IPS DF 6.9 (cell line): ENCODE data around the gene SLC7A10.
"Not testable (repeated sequence)": the region's sequence is repeated elsewhere in the genome, so short reads cannot be mapped to it uniquely, and the experiment has no call there.

Experiments
- DNase-seq: peaks from one replicate; pipeline ENCODE4 v3.0.0-alpha.2; 2013; ENCODE audit warnings: low read depth, low spot score
- H3K27ac ChIP-seq: one replicate; pipeline ENCODE4 v1.5.1; 2013; ENCODE audit warnings: low read length, control low read depth
- H3K27me3 ChIP-seq: 2 replicates; pipeline ENCODE4 v1.6.1; 2013; ENCODE audit warnings: mild to moderate bottlenecking, low read length; ENCODE audit not compliant: control insufficient read depth, insufficient read depth
- H3K36me3 ChIP-seq: 2 replicates; pipeline ENCODE4 v1.6.1; 2013; ENCODE audit warnings: low read length; ENCODE audit not compliant: control insufficient read depth, insufficient read depth
- H3K4me1 ChIP-seq: 2 replicates; pipeline ENCODE4 v1.6.1; 2013; ENCODE audit warnings: low read length; ENCODE audit not compliant: control insufficient read depth, insufficient read depth
- H3K4me3 ChIP-seq: 2 replicates; pipeline ENCODE4 v1.5.1; 2013; ENCODE audit warnings: mild to moderate bottlenecking, low read length
- H3K9me3 ChIP-seq: 2 replicates; pipeline ENCODE4 v1.6.1; 2013; ENCODE audit warnings: low read length, inconsistent platforms; ENCODE audit not compliant: control insufficient read depth, insufficient read depth
- WGBS: extraction: QIAGEN DNeasy Blood & Tissue Kit; methylation state at CpG from one replicate; pipeline ENCODE4 v1.1.7; 2013; ENCODE audit warnings: mixed read lengths, missing lambda C conversion rate; ENCODE audit not compliant: insufficient read length, insufficient coverage; 5-methylcytosine and 5-hydroxymethylcytosine counted together

SLC7A10 gene

DNA sequence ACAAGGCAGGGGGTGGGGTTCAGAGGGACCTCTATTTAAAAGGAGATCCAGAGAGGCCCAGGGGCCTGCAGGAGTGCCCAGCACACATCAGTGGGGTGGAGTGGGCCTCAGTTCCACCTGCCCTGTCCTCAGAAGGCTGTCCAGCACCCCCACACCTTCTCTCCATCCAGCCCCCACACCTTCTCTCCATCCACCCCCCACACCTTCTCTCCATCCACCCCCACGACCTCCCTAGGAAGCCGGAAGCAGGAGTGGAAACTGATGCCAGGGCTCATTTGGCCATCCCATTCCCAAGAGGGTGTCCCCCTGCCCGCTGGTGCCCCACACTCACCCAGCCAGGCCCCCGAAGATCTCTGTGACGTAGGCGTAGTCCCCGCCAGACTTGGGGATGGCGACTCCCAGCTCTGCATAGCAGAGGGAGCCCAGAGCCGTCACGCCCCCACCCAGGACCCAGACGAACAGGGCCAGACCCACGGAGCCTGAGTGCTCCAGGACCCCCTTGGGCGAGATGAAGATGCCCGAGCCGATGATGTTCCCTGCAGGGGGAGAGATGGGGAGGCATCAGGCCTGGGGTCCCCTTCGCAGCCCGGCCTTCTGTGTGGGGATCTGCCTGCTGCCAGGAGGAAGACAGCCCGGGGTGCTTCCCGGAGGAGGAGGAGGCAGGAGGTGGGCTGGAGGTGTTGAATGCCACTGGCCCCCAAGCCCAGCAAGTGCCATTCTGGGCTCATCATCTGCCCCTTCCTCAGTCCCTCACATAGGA is 10.0 kb downstream of the SLC7A10 start:
- no peak for DNase-seq
- WGBS = no CpG with 5 or more reads among the region's 19 CpGs
- H3K27ac ChIP-seq = no peak overlapping the region
- H3K4me1 ChIP-seq = no peaks in the 10 kb centered on the region; the same call in 1 of the 2 replicates
- H3K9me3 ChIP-seq = no peaks in the 10 kb centered on the region
- no peak overlapping the region for H3K4me3 ChIP-seq
- no peaks in the 10 kb centered on the region for H3K27me3 ChIP-seq
- H3K36me3 ChIP-seq = no peaks in the 10 kb centered on the region; the same call in 1 of the 2 replicates

DNA sequence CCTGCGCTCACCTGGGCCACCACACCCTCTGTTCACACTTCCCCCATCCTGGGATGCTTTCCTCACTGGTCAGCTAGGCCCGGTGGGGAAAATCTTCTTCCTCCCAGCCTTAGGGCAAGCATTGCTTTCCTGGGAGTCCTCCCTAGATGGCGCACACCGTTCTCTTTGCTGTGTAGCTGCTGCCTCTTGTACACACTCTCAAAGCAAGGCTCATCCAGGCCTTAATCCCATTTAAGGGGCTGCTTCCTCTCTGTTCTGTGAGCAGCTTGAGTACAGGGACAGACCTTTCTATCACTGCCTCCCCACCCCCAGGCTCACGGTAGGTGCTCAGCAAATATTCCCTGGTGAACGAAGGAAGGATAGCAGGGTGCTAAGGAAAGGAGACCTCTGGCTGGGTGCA is 11.1 kb downstream of the SLC7A10 start:
- Histone ChIP-seq H3K4me3 (no peak overlapping the region), H3K36me3 (no peaks in the 10 kb centered on the region; the same call in 1 of the 2 replicates), H3K27me3 (no peaks in the 10 kb centered on the region), H3K9me3 (no peaks in the 10 kb centered on the region), H3K27ac (no peak overlapping the region), H3K4me1 (no peaks in the 10 kb centered on the region; the same call in 1 of the 2 replicates)
- no peak for DNase-seq
- WGBS = no CpG with 5 or more reads among the region's 6 CpGs

GRCh38 chr19:33212436-33213172 is 13.0 kb downstream of the SLC7A10 start:
- Histone ChIP-seq H3K4me3 (no peak overlapping the region), H3K9me3 (no peaks in the 10 kb centered on the region), H3K27ac (no peak overlapping the region), H3K36me3 (no peaks in the 10 kb centered on the region; the same call in 1 of the 2 replicates), H3K4me1 (no peaks in the 10 kb centered on the region; the same call in 1 of the 2 replicates), H3K27me3 (no peaks in the 10 kb centered on the region)
- DNase-seq = no peak
- no CpG with 5 or more reads among the region's 30 CpGs for WGBS

DNA sequence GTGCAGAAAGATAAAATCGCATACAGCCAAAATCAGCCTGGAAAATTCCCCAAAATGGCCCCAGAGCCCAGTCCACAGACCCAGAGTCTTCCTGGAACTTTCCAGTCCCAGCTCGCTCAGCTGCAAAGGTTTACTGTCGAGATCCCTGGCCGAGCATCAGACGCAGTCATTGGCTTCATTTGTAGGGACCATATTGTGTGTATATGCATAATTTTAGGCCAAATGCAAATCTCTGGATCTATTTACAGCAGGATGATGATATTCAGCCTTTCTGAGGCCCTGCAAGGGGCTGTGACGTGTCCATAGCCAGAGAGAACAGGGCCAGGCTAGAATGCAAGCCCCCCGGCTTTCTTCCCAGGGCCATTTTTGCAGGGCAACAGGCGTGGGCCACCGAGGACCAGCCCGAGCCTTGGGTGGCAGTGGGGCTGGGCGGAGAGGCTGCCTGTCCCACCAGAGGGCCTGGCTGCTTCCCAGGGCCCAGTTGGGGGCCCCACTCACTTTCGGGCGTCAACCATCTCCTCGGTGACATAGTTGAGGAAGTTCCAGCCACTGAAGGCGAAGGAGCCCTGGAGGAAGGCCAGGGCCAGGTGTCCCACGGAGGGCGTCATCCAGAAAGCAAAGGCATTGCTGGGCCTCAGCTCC is 13.7 kb downstream of the SLC7A10 start:
- no peak for DNase-seq
- peaks cover 4% of the 10 kb centered on the region; the same call in 1 of the 2 replicates for H3K36me3 ChIP-seq
- H3K27me3 ChIP-seq = no peaks in the 10 kb centered on the region
- no peaks in the 10 kb centered on the region for H3K9me3 ChIP-seq
- no peaks in the 10 kb centered on the region; the same call in 1 of the 2 replicates for H3K4me1 ChIP-seq
- no CpG with 5 or more reads among the region's 17 CpGs for WGBS
- H3K27ac ChIP-seq = no peak overlapping the region
- H3K4me3 ChIP-seq = no peak overlapping the region

DNA sequence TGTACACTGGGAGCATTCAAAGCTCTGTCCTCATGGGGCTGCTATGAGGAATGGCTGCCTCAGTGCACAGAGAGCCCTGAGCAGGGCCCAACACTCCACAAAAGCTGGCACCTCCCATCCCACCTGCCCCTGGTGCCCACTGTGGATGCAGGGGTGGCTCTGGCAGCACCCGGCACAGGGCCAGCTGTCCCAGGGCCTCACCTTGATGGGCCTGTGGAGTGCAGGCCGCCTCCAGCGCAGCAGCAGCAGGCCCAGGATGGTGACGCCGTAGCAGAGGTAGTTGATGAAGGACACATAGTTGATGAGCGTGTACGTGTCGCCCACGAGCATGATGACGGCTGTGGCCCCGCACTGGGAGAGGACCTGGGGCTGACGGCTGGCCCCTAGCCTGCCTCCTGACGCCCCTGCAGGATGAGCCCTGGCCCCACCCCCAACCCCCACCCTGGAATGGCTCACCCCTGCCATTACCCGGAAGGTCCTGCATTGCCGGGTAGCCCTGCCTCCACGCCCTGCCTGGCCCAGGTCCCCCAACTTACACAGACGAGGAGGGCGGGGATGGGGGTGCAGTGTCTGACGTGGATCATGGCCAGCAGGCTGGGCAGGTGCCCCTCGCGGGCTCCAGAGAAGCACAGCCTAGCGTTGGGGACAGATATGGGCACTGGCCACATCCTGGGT is 15.2 kb downstream of the SLC7A10 start:
- Histone ChIP-seq H3K27ac (no peak overlapping the region), H3K9me3 (no peaks in the 10 kb centered on the region), H3K27me3 (no peaks in the 10 kb centered on the region), H3K4me1 (no peaks in the 10 kb centered on the region; the same call in 1 of the 2 replicates), H3K36me3 (peaks cover 8% of the 10 kb centered on the region; the same call in 1 of the 2 replicates), H3K4me3 (no peak overlapping the region)
- DNase-seq = no peak
- no CpG with 5 or more reads among the region's 22 CpGs for WGBS

GRCh38 chr19:33209850-33210230 is 15.8 kb downstream of the SLC7A10 start:
- not testable (repeated sequence) for H3K4me3 ChIP-seq, DNase-seq, H3K9me3 ChIP-seq, H3K27me3 ChIP-seq, H3K4me1 ChIP-seq, H3K27ac ChIP-seq
- peaks cover 14% of the 10 kb centered on the region; the same call in 1 of the 2 replicates for H3K36me3 ChIP-seq
- no CpG with 5 or more reads among the region's 7 CpGs for WGBS

GRCh38 chr19:33208904-33209849 is 16.5 kb downstream of the SLC7A10 start:
- H3K27ac ChIP-seq = no peak overlapping the region
- no CpG with 5 or more reads among the region's 24 CpGs for WGBS
- H3K9me3 ChIP-seq = no peaks in the 10 kb centered on the region
- H3K27me3 ChIP-seq = no peaks in the 10 kb centered on the region
- H3K36me3 ChIP-seq = peaks cover 16% of the 10 kb centered on the region; the same call in 1 of the 2 replicates
- DNase-seq = no peak
- no peak overlapping the region for H3K4me3 ChIP-seq
- no peaks in the 10 kb centered on the region; the same call in 1 of the 2 replicates for H3K4me1 ChIP-seq

DNA sequence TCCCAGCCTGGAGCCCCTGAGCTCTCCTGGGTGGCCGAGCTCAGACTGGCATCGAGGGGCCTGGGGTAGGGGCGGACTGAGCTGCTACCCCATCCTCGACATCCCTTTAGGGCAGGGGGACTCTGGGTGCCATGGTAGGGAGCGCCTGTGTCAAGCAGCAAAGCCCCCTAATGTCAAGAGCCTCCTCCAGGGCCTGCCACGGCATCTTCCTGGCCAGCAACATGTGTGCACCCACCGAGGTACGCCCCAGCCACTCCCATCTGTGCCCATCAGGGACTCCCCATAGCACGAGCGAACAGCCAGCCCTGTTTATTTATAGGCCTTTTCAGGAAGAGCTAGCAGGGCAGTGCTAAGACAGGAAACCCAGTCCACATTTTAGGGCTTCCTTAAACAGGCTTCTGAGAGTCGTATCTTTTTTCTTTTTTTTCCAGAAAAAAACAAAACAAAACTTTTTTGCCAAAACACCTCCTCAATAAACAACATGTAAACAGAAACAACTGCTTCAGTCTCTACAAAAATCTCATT is 17.2 kb downstream of the SLC7A10 start:
- H3K4me1 ChIP-seq = no peaks in the 10 kb centered on the region; the same call in 1 of the 2 replicates
- DNase-seq = no peak
- H3K4me3 ChIP-seq = no peak overlapping the region
- H3K9me3 ChIP-seq = no peaks in the 10 kb centered on the region
- peaks cover 16% of the 10 kb centered on the region; the same call in 1 of the 2 replicates for H3K36me3 ChIP-seq
- H3K27me3 ChIP-seq = no peaks in the 10 kb centered on the region
- WGBS = no CpG with 5 or more reads among the region's 11 CpGs
- H3K27ac ChIP-seq = no peak overlapping the region

- no peaks in the 10 kb centered on the region for H3K27me3 ChIP-seq
- no peak overlapping the region for H3K27ac ChIP-seq
- WGBS = no CpG with 5 or more reads among the region's 9 CpGs
- H3K4me1 ChIP-seq = no peaks in the 10 kb centered on the region; the same call in 1 of the 2 replicates
- H3K9me3 ChIP-seq = no peaks in the 10 kb centered on the region
- peaks cover 19% of the 10 kb centered on the region; the same call in 1 of the 2 replicates for H3K36me3 ChIP-seq
- no peak for DNase-seq
- H3K4me3 ChIP-seq = no peak overlapping the region
Measured at GRCh38 chr19:33207903-33208302, 17.7 kb downstream of the SLC7A10 start.
